MCF 10A (cell line): Measurements from ENCODE around the gene CDHR2. TPM values are rescaled to one million over a fixed set of nuclear protein-coding genes. Genes with fewer than 3 reads are reported as not detected.
A peak's percentile ranks its signal among the peaks of the same experiment; 100 is the strongest.

Experiments
- BruUV-seq: library from RNA; stranded (reverse); fragments of 400-500 nt; replicated peaks from 2 replicates; lab custom pipeline; 2021; lab: Mats Ljungman, UMichigan
- CTCF ChIA-PET: fragments of 300-600 bp; sonication (Branson Sonifier 250); formaldehyde crosslinking; extraction: SDS; loops from one replicate; lab custom pipeline; 2021; ENCODE audit warnings: antibody characterized with exemption, inconsistent platforms; lab: Yijun Ruan, JAX
- POLR2A ChIA-PET: fragments of 300-600, 350-650 bp; sonication (Branson Sonifier 250); formaldehyde crosslinking; extraction: SDS; loops from one replicate; lab custom pipeline; 2020; ENCODE audit warnings: antibody characterized with exemption, inconsistent platforms; lab: Yijun Ruan, JAX
- DNase-seq: peaks from one replicate; pipeline ENCODE4 v3.0.0-alpha.2; 2018; ENCODE audit not compliant: unreplicated experiment
- H3K27ac Mint-ChIP-seq: one replicate; pipeline ENCODE4 v1.8.0; 2022; ENCODE audit warnings: mild to moderate bottlenecking, low read depth, mixed read lengths; ENCODE audit not compliant: unreplicated experiment
- H3K27me3 Mint-ChIP-seq: one replicate; pipeline ENCODE4 v1.8.0; 2022; ENCODE audit warnings: mixed read lengths; ENCODE audit not compliant: insufficient read depth, unreplicated experiment
- H3K36me3 Mint-ChIP-seq: one replicate; pipeline ENCODE4 v1.8.0; 2022; ENCODE audit warnings: mild to moderate bottlenecking, moderate library complexity, mixed read lengths; ENCODE audit not compliant: insufficient read depth, unreplicated experiment
- H3K4me1 Mint-ChIP-seq: one replicate; pipeline ENCODE4 v1.8.0; 2022; ENCODE audit warnings: mixed read lengths; ENCODE audit not compliant: insufficient read depth, unreplicated experiment
- H3K4me3 Mint-ChIP-seq: one replicate; pipeline ENCODE4 v1.8.0; 2022; ENCODE audit warnings: mild to moderate bottlenecking, moderate library complexity, mixed read lengths; ENCODE audit not compliant: unreplicated experiment
- H3K9me3 Mint-ChIP-seq: one replicate; pipeline ENCODE4 v1.8.0; 2022; ENCODE audit warnings: mixed read lengths; ENCODE audit not compliant: unreplicated experiment
- CTCF ChIP-seq: fragments of 200-600 bp; IDR thresholded peaks from one replicate; pipeline ENCODE4 v1.8.0; 2022; ENCODE audit warnings: antibody characterized with exemption, mild to moderate bottlenecking; ENCODE audit not compliant: unreplicated experiment
- intact Hi-C: fragments of 100-400 bp; cut with micrococcal nuclease; formaldehyde crosslinking; loops from 2 replicates; pipeline ENCODE4 v1.14.1; 2022
- total RNA-seq: library from RNA; stranded (reverse); gene quantifications from 2 replicates; pipeline ENCODE4 v1.2.3, GENCODE V29; 2022

Gene CDHR2
- total RNA-seq, 1 experiment from 2014 or later: 0.09 TPM

GRCh38 chr5:176519810-176520720 lies 29.1 kb upstream of the CDHR2 start:
- no peak for DNase-seq
- intact Hi-C loops: no loop called here
- ChIA-PET CTCF (interaction anchor here (0.7 kb wide), 1 partner anchor 53 kb away, joined by 3 read pairs; no protein-coding TSS in a partner anchor), POLR2A (interaction anchor here (0.6 to 1.1 kb wide), 2 partner anchors 8 to 13 kb away, joined by 3 read pairs; no protein-coding TSS in a partner anchor)
- Mint-ChIP-seq H3K9me3 (no peaks in the 10 kb centered on the region), H3K4me3 (no peak overlapping the region), H3K36me3 (no peaks in the 10 kb centered on the region), H3K27ac (peak overlapping the region; percentile 7), H3K27me3 (no peaks in the 10 kb centered on the region), H3K4me1 (peaks cover 12% of the 10 kb centered on the region)
- TF ChIP-seq CTCF: no peak
- no TSS peak for BruUV-seq

GRCh38 chr5:176521286-176521685 lies 27.9 kb upstream of the CDHR2 start:
- H3K27ac Mint-ChIP-seq: no peak overlapping the region
- peaks cover 12% of the 10 kb centered on the region for H3K4me1 Mint-ChIP-seq
- CTCF ChIA-PET: no interaction called here
- DNase-seq: no peak
- no peaks in the 10 kb centered on the region for H3K36me3 Mint-ChIP-seq
- no TSS peak for BruUV-seq
- POLR2A ChIA-PET: interaction anchor here (0.8 to 6.3 kb wide), 5 partner anchors 9 to 105 kb away, joined by 3 to 67 read pairs (median 3); partner anchors contain the start of genes CLTB and RNF44
- no peaks in the 10 kb centered on the region for H3K9me3 Mint-ChIP-seq
- no peak for TF ChIP-seq CTCF
- no peaks in the 10 kb centered on the region for H3K27me3 Mint-ChIP-seq
- H3K4me3 Mint-ChIP-seq: no peak overlapping the region
- intact Hi-C loops: no loop called here

- intact Hi-C loops: no loop called here
- no peak overlapping the region for H3K4me3 Mint-ChIP-seq
- no peaks in the 10 kb centered on the region for H3K27me3 Mint-ChIP-seq
- BruUV-seq: no TSS peak
- no peak for TF ChIP-seq CTCF
- H3K27ac Mint-ChIP-seq: peak overlapping the region; percentile 21
- H3K9me3 Mint-ChIP-seq: no peaks in the 10 kb centered on the region
- CTCF ChIA-PET: no interaction called here
- H3K36me3 Mint-ChIP-seq: no peaks in the 10 kb centered on the region
- POLR2A ChIA-PET: interaction anchor here (0.8 to 6.3 kb wide), 4 partner anchors 14 to 106 kb away, joined by 3 to 67 read pairs (median 4); partner anchors contain the start of genes CLTB and RNF44
- H3K4me1 Mint-ChIP-seq: peaks cover 12% of the 10 kb centered on the region
- DNase-seq: no peak
Measured at GRCh38 chr5:176521699-176522263, 27.4 kb upstream of the CDHR2 start.

GRCh38 chr5:176524138-176524537 lies 25.0 kb upstream of the CDHR2 start:
- H3K4me3 Mint-ChIP-seq: no peak overlapping the region
- intact Hi-C loops: no loop called here
- TF ChIP-seq CTCF: no peak
- no peaks in the 10 kb centered on the region for H3K9me3 Mint-ChIP-seq
- POLR2A ChIA-PET: interaction anchor here (0.6 to 6.3 kb wide), 5 partner anchors 12 to 133 kb away, joined by 3 to 67 read pairs (median 4); partner anchors contain the start of gene RNF44
- H3K27me3 Mint-ChIP-seq: no peaks in the 10 kb centered on the region
- H3K4me1 Mint-ChIP-seq: peaks cover 12% of the 10 kb centered on the region
- no peak for DNase-seq
- CTCF ChIA-PET: interaction anchor here (0.6 kb wide), 2 partner anchors 13 to 53 kb away, joined by 3 read pairs; no protein-coding TSS in a partner anchor
- no TSS peak for BruUV-seq
- peaks cover 15% of the 10 kb centered on the region for H3K36me3 Mint-ChIP-seq
- H3K27ac Mint-ChIP-seq: peak overlapping the region; percentile 35
